Measurements from ENCODE around the gene UNG.
"Not testable (repeated sequence)": the region's sequence is repeated elsewhere in the genome, so short reads cannot be mapped to it uniquely, and the experiment has no call there.

The UNG gene

GRCh38 chr12:109097435-109098182, at the start of gene UNG:
UNG (plus strand) TSS chr12:109097597; CDS start chr12:109097680, 83 bp downstream.
- peak; percentile 93 for DNase-seq (ENCODE audit: low read depth)

DNA sequence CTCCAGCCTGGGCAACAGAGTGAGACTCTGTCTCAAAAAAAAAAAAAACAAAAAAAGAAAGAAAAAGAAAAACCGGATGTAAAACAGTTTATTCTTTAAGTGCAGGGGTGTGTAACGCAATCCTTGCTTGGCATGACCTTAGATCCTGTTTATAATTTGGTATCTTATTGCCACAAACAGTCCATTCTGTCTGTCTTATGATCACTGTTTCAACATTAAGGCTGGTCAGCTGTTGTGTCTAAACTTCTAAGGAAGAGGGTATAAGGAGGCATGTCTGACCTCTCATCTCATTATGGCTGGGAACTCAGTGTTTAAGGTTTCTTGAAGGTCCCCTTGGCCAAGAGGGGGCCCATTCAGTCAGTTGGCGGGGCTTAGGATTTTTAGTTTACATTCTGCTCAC, 48.7 kb upstream of the UNG start:
- not testable (repeated sequence) for DNase-seq (ENCODE audit: low read depth)

- not testable (repeated sequence) for DNase-seq (ENCODE audit: low read depth)
These were observed 47.6 kb upstream of the UNG start for GRCh38 chr12:109049794-109050193.

GRCh38 chr12:109052097-109052413, 45.3 kb upstream of the UNG start:
- DNase-seq (ENCODE audit: low read depth) = no peak

- DNase-seq (ENCODE audit: low read depth) = peak; percentile 69
These were observed 44.7 kb upstream of the UNG start, which contains the start of gene USP30 for GRCh38 chr12:109052414-109053323. USP30 (plus strand) TSS chr12:109052576; CDS start chr12:109052679, 103 bp downstream.

DNA sequence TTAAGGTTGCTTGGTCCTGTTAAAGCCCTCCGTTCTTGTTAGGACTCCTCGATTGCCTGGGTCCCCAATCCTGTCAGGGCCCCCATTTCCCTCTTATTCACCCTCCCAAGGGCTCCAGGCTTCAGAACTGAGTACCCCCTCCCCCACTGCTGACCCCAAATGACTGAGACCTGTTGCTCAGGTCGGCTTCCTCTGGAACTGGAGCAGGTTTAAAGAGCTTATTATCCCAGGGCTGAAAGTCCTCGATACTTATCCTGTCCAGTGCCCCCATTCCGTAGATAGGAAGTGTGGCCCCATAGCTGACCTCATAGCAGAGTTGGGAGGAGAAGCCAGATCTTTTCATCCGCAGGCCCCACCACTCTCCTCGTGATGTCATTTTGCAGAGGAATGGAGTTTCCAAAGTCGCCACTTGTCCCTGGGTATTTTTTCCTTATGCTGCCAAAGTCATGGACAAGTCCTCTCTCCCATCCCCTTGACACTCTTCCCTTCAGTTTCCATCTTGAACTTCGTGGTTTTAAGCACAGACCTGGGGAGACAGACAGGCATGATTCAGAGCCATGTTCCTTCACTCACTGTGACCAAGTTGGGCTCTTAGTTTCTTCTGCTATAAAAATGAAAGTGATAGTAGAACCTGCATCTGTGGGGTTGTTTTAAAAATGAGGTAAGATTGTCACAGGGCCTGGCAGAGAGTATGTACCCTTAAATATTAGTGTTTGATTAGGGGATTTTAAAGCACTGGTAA, 43.8 kb upstream of the UNG start:
- no peak for DNase-seq (ENCODE audit: low read depth)

- not testable (repeated sequence) for DNase-seq (ENCODE audit: low read depth)
These were observed 43.3 kb upstream of the UNG start for GRCh38 chr12:109054124-109054513.

DNA sequence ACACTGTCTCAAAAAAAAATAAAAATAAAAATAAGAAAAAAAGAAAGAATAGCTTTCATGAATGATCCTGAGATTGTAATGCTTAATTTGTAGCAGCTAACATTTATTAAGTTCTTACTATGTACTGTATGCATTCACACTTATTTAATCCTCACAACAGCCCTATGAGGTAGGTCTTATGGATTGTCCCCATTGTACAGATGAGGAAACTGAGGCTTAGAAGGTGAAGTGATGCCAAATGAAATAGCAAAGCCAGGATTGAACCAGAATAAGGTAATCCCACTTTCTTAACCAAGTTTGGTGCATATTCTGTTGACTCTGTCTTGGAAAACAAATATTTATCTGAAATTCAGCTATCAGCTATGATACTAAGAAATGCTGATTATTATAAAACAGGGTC, 42.9 kb upstream of the UNG start:
- DNase-seq (ENCODE audit: low read depth) = no peak

GRCh38 chr12:109056891-109057290, 40.5 kb upstream of the UNG start:
- DNase-seq (ENCODE audit: low read depth) = no peak

DNA sequence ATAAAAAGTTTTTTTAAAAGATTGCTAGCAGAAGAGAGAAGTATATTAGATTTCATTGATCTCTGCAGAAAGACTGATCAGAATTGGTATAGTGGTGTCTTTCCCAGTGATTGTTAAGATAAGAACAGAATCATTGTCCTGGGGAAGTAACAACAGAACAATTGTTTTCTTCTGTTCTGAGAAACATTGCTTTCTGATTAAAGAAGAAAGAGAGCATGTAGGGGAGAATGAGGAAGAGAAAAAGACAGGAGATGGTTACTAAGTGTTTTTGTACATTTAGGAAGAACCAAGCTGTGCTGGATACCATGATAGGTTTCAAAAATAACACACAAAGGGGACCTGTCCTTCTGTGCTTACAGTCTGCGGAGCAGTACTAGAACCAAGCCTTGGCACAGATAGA, 40.0 kb upstream of the UNG start:
- DNase-seq (ENCODE audit: low read depth) = no peak

GRCh38 chr12:109058773-109059172, 38.6 kb upstream of the UNG start:
- no peak for DNase-seq (ENCODE audit: low read depth)

DNA sequence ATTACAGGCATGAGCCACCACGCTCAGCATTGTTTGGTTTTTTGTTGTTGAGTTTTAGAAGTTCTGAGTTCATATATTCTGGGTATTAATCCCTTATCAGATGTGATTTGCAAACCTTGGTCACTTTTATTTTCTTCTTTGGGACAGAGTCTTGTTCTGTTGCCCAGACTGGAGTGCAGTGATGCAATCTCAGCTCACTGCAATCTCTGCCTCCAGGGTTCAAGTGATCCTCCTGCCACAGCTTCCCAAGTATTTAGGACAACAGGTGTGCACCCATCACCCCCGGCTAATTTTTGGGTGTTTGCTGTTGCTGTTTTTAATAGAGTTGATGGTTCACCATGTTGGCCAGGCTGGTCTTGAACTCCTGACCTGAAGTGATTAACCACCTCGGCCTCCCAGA, 33.3 kb upstream of the UNG start:
- no peak for DNase-seq (ENCODE audit: low read depth)

DNA sequence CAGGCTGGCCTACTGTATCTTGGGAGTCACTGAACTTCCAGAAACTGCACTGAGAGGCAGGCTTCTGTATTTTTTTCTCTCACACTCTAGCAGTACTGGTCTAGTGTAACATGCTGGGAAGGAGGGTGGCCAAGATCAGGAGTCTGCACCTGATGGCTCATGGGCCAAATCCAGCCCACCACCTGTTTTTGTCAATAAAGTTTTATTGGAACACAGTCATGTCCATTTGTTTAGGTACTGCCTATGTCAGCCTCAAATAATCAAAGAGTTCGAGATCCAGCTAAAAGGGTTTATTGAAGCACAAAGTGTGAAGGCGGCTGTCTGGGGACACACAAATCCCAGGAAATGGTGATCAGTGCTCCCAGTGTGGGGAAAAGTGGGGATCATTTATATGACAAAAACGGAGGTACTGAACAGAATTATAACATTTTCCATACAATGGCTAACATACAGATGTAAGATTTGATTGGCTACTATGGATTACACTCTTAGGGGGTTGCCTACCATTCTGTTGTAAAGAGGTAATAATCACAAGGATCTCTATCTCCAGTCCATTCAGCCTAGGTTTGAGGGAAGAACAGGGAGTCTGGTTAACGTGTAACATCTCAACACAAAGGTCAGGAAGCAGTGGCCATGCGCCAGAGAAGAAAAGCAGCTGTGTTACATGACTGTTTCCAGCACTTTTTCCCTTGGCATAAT, 32.1 kb upstream of the UNG start:
- no peak for DNase-seq (ENCODE audit: low read depth)

GRCh38 chr12:109065853-109066193, 31.6 kb upstream of the UNG start:
- no peak for DNase-seq (ENCODE audit: low read depth)

GRCh38 chr12:109069307-109070271, 27.8 kb upstream of the UNG start:
- no peak for DNase-seq (ENCODE audit: low read depth)

DNA sequence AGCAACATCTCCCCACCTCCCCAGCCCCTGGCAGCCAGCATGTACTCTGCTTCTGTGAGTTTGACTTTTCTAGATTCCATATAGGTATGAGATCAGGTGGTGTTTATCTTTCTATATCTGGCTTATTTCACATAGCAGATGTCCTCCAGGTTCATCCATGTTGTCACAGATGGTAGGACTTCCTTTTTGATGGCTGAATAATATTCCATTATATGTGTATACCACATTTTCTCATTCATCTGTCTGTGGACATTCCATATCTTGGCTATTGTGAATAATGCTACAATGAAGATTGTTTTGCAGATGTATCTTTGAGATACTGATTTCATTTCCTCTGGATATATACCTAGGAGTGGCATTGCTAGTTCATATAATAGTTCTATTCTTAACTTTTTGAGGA, 22.5 kb upstream of the UNG start:
- no peak for DNase-seq (ENCODE audit: low read depth)

DNA sequence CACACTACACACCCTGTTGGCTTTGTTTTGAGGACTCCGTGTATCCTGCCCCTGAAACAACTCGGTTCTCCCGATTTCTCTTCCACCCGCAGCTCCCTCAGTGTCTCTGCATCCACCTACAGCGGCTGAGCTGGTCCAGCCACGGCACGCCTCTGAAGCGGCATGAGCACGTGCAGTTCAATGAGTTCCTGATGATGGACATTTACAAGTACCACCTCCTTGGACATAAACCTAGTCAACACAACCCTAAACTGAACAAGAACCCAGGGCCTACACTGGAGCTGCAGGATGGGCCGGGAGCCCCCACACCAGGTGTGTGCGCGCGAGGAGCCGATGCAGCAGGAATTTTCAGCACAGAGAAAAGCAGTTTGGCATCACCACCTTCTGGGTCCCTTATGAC, 14.6 kb upstream of the UNG start:
- no peak for DNase-seq (ENCODE audit: low read depth)

GRCh38 chr12:109084425-109084824, 13.0 kb upstream of the UNG start:
- no peak for DNase-seq (ENCODE audit: low read depth)

DNA sequence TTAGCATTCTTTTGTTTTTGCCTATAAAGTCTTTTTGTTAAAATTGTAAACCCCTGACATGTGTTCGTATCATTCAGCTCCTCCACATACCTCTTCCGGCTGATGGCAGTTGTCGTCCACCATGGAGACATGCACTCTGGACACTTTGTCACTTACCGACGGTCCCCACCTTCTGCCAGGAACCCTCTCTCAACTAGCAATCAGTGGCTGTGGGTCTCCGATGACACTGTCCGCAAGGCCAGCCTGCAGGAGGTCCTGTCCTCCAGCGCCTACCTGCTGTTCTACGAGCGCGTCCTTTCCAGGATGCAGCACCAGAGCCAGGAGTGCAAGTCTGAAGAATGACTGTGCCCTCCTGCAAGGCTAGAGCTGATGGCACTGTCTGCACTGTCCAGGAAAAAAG, 11.8 kb upstream of the UNG start:
- no peak for DNase-seq (ENCODE audit: low read depth)

- no peak for DNase-seq (ENCODE audit: low read depth)
These were observed 10.1 kb upstream of the UNG start for GRCh38 chr12:109087250-109087649.

DNA sequence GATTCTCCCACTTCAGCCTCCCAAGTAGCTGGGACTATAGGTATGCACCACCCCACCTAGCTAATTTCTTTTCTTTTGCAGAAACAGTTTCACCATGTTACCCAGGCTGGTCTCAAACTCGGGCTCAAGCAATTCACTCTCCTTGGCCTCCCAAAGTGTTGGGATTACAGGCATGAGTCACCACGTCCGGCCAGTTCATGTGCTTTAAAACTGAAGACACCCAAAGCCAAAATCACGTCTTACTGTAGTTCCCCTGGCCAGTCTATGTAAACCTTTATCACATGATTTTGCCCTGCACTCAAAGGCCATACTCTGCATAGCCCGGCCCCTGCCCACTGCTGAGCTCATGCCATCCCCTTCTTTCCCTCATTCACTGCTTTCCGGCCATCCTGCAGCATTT, 8.6 kb upstream of the UNG start:
- no peak for DNase-seq (ENCODE audit: low read depth)
